Endothelial cell of umbilical vein (primary cell): Measurements from ENCODE around the gene DEFB112. TPM values are rescaled to one million over a fixed set of nuclear protein-coding genes. Genes with fewer than 3 reads are reported as not detected.

Experiments used
- BruUV-seq: library from RNA; stranded (reverse); fragments of 400-500 nt; replicated peaks from 2 replicates; lab custom pipeline; 2021; lab: Mats Ljungman, UMichigan
- CTCF ChIA-PET: fragments of 300-600, 350-600 bp; sonication (Branson Sonifier 250); formaldehyde crosslinking; loops from one replicate; lab custom pipeline; 2021; ENCODE audit warnings: antibody characterized with exemption, inconsistent platforms; lab: Charles Lee
- POLR2A ChIA-PET: fragments of 300-600, 350-600 bp; sonication (Branson Sonifier 250); formaldehyde crosslinking; loops from one replicate; lab custom pipeline; 2021; ENCODE audit warnings: antibody characterized with exemption, inconsistent platforms; lab: Charles Lee
- DNase-seq: peaks from one replicate; pipeline ENCODE4 v3.0.0-alpha.2; 2011; ENCODE audit warnings: low read depth, low spot score
- FAIRE-seq: peaks from 2 replicates; lab custom pipeline; 2011; peaks lifted over from hg19 to GRCh38; lab: Jason Lieb, UNC
- H2AFZ ChIP-seq: 2 replicates; pipeline ENCODE4 v1.6.0; 2012; ENCODE audit warnings: low read depth, low read length, control low read depth, inconsistent platforms
- H3K27ac ChIP-seq: 2 replicates; pipeline ENCODE4 v1.5.1; 2011; ENCODE audit warnings: low read depth, mild to moderate bottlenecking, control low read depth, low read length, moderate library complexity; ENCODE audit not compliant: insufficient read depth
- H3K27me3 ChIP-seq, 2 experiments: 2 replicates each; pipeline versions ENCODE4 v1.6.0 to v1.6.1; 2011; ENCODE audit warnings: low read length in 2 of 2, mixed read lengths in 1 of 2; ENCODE audit not compliant: control insufficient read depth in 2 of 2, insufficient read depth in 2 of 2
- H3K36me3 ChIP-seq, 2 experiments: 2 replicates in 1 of 2; 3 replicates in 1 of 2; pipeline ENCODE4 v1.5.1; 2011; ENCODE audit warnings: low read length in 2 of 2, mild to moderate bottlenecking in 1 of 2, moderate library complexity in 1 of 2; ENCODE audit not compliant: control insufficient read depth in 2 of 2, insufficient read depth in 2 of 2; ENCODE audit errors: extremely low read depth in 1 of 2
- H3K4me1 ChIP-seq: 3 replicates; pipeline ENCODE4 v1.5.1; 2011; ENCODE audit warnings: mild to moderate bottlenecking, low read length; ENCODE audit not compliant: control insufficient read depth, insufficient read depth; ENCODE audit errors: extremely low read depth
- H3K4me2 ChIP-seq: 2 replicates; pipeline ENCODE4 v1.6.1; 2011; ENCODE audit warnings: low read length, control low read depth, mixed read lengths; ENCODE audit not compliant: insufficient read depth
- H3K4me3 ChIP-seq, 3 experiments: fragments of 200-600 bp in 1 of 3; sonication (generic), shearing (Covaris generic) in 1 of 3; replicated peaks in 1 of 3; 2 replicates each; pipeline ENCODE4 v1.5.1; 2011 to 2016; ENCODE audit warnings: control low read depth in 3 of 3, low read length in 3 of 3, mild to moderate bottlenecking in 2 of 3, inconsistent platforms in 1 of 3, low read depth in 1 of 3, moderate library complexity in 1 of 3; ENCODE audit not compliant: insufficient read depth in 1 of 3
- H3K79me2 ChIP-seq: 2 replicates; pipeline ENCODE4 v1.6.0; 2012; ENCODE audit warnings: low read length, inconsistent platforms; ENCODE audit not compliant: control insufficient read depth, insufficient read depth
- H3K9ac ChIP-seq: replicated peaks from 2 replicates; pipeline ENCODE3; 2011; ENCODE audit warnings: low read length, control low read depth; ENCODE audit not compliant: insufficient read depth; ENCODE audit errors: extremely low read depth
- H3K9me1 ChIP-seq: replicated peaks from 3 replicates; pipeline ENCODE4 v1.6.0; 2011; ENCODE audit warnings: mild to moderate bottlenecking, low read length; ENCODE audit not compliant: control insufficient read depth, insufficient read depth; ENCODE audit errors: extremely low read depth
- H3K9me3 ChIP-seq: replicated peaks from 2 replicates; pipeline ENCODE4 v1.5.1; 2012; ENCODE audit warnings: low read length, inconsistent platforms; ENCODE audit not compliant: control insufficient read depth, insufficient read depth
- H4K20me1 ChIP-seq: replicated peaks from 2 replicates; pipeline ENCODE3; 2011; ENCODE audit warnings: mild to moderate bottlenecking, low read length; ENCODE audit not compliant: control insufficient read depth, insufficient read depth; ENCODE audit errors: extremely low read depth
- CTCF ChIP-seq, 2 donors: IDR thresholded peaks; 1 replicate in 1 of 2; 2 replicates in 1 of 2; pipeline ENCODE4 v1.5.1; 2011; ENCODE audit warnings: low read length in 2 of 2, mild to moderate bottlenecking in 2 of 2, moderate library complexity in 2 of 2, control low read depth in 1 of 2, inconsistent platforms in 1 of 2, low read depth in 1 of 2; ENCODE audit not compliant: insufficient read depth in 1 of 2; ENCODE audit errors: extremely low read depth in 1 of 2
- EZH2 ChIP-seq: IDR thresholded peaks from 2 replicates; pipeline ENCODE4 v1.6.1; 2012; ENCODE audit warnings: borderline replicate concordance, low read depth, mild to moderate bottlenecking, moderate library complexity, low read length, inconsistent platforms; ENCODE audit not compliant: severe bottlenecking
- FOS ChIP-seq: IDR thresholded peaks from 2 replicates; pipeline ENCODE4 v1.6.1; 2011; ENCODE audit warnings: mild to moderate bottlenecking, low read length, moderate library complexity, borderline replicate concordance; ENCODE audit not compliant: insufficient read depth
- GATA2 ChIP-seq: IDR thresholded peaks from 2 replicates; pipeline ENCODE4 v1.7.0; 2011; ENCODE audit warnings: low read depth, mild to moderate bottlenecking, moderate library complexity, mixed read lengths, low read length; ENCODE audit not compliant: insufficient read length, insufficient read depth
- JUN ChIP-seq: IDR thresholded peaks from 2 replicates; pipeline ENCODE4 v1.6.1; 2011; ENCODE audit warnings: borderline replicate concordance, low read depth; ENCODE audit not compliant: insufficient read length, insufficient read depth
- MAX ChIP-seq: IDR thresholded peaks from 2 replicates; pipeline ENCODE4 v1.6.1; 2011; ENCODE audit not compliant: insufficient read depth, insufficient read length
- MYC ChIP-seq: IDR thresholded peaks from one replicate; pipeline ENCODE4 v1.6.1; 2011; ENCODE audit warnings: mild to moderate bottlenecking, low read depth, low read length
- POLR2A ChIP-seq: IDR thresholded peaks from 2 replicates; pipeline ENCODE4 v1.6.1; 2012; ENCODE audit warnings: low read depth, mild to moderate bottlenecking, control low read depth, low read length
- POLR2AphosphoS5 ChIP-seq: IDR thresholded peaks from 2 replicates; pipeline ENCODE4 v1.6.1; 2012; ENCODE audit warnings: low read depth, mild to moderate bottlenecking, control low read depth, low read length, moderate library complexity; ENCODE audit not compliant: insufficient read depth
- dilution Hi-C: fragments of 300-500 bp; cut with MboI; formaldehyde crosslinking; loops from one replicate; pipeline ENCODE4 v1.15.0; 2019; ENCODE audit warnings: low sequenced_read_pairs; ENCODE audit not compliant: extremely low pct_ligation_motif_present
- intact Hi-C: fragments of 100-400 bp; cut with micrococcal nuclease; formaldehyde crosslinking; loops from one replicate; pipeline ENCODE4 v1.10.0; 2022
- polyA plus RNA-seq, 4 experiments: library from polyadenylated mRNA; depleted of rRNA in 3 of 4; stranded (reverse) in 3 of 4; unstranded in 1 of 4; fragments of >200 nt; gene quantifications; 2 replicates each; pipeline versions ENCODE4 v1.2.1 to v1.2.3, GENCODE V29; 2011 to 2012; ENCODE audit warnings: missing spikeins in 1 of 4
- total RNA-seq: library from RNA; stranded (reverse); gene quantifications from 2 replicates; pipeline ENCODE4 v1.2.3, GENCODE V29; 2021

DEFB112 gene
- total and polyA plus RNA-seq, 2 donors (not counting 3 experiments of a cell fraction or from before 2014, with no cell fraction given), result not detected

GRCh38 chr6:50096296-50096695 lies 46.6 kb upstream of the DEFB112 start:
- POLR2A ChIA-PET, result no interaction called here
- no peaks in the 10 kb centered on the region for H3K4me1 ChIP-seq
- H3K27me3 ChIP-seq, result no peaks in the 10 kb centered on the region
- DNase-seq (no peak), FAIRE-seq (no peak)
- no peak overlapping the region for H3K4me3 ChIP-seq
- no peak overlapping the region for H3K4me2 ChIP-seq
- intact Hi-C loops, result no loop called here
- no peaks in the 10 kb centered on the region for H3K36me3 ChIP-seq
- H3K27ac ChIP-seq, result no peak overlapping the region
- no peaks in the 10 kb centered on the region for H4K20me1 ChIP-seq
- no peaks in the 10 kb centered on the region for H3K79me2 ChIP-seq
- H3K9me3 ChIP-seq, result no peaks in the 10 kb centered on the region
- no peaks in the 10 kb centered on the region for H3K9me1 ChIP-seq
- no peak overlapping the region for H3K9ac ChIP-seq
- no TSS peak for BruUV-seq
- CTCF ChIA-PET, result interaction anchor here (0.6 kb wide), 1 partner anchor 32 kb away, joined by 3 read pairs; no protein-coding TSS in a partner anchor
- TF ChIP-seq POLR2A (no peak), MAX (no peak), JUN (no peak), GATA2 (no peak), POLR2AphosphoS5 (no peak), CTCF (IDR thresholded peaks at IDR 0.05; ENCODE audit: extremely low read depth in 1 of 2, insufficient read depth in 1 of 2, low read depth in 1 of 2, low read length in 2 of 2) (no peak), MYC (no peak), FOS (no peak), EZH2 (no peak)
- H2AFZ ChIP-seq, result no peak overlapping the region
- dilution Hi-C loops, result no loop called here
